ENCODE measurements around the gene MAST4. TPM values are rescaled to one million over a fixed set of nuclear protein-coding genes. Genes with fewer than 3 reads are reported as not detected.

MAST4 gene
- total RNA-seq, 4 donors from 2014 or later, result 16.2 to 32.8 (median 25.0) TPM

- H3K36me3 ChIP-seq, result peaks cover 2 to 72% of the 10 kb centered on the region in 2 donors
- peaks cover 0 to 11% (median 0%) of the 10 kb centered on the region in 3 donors for H3K4me1 ChIP-seq
- ATAC-seq, result no peak
- TF ChIP-seq POLR2A (IDR thresholded peaks at IDR 0.05) (no peak), EP300 (IDR thresholded peaks at IDR 0.05) (no peak), POLR2AphosphoS5 (IDR thresholded peaks at IDR 0.05) (no peak)
- TF ChIP-seq, protein P1, sequence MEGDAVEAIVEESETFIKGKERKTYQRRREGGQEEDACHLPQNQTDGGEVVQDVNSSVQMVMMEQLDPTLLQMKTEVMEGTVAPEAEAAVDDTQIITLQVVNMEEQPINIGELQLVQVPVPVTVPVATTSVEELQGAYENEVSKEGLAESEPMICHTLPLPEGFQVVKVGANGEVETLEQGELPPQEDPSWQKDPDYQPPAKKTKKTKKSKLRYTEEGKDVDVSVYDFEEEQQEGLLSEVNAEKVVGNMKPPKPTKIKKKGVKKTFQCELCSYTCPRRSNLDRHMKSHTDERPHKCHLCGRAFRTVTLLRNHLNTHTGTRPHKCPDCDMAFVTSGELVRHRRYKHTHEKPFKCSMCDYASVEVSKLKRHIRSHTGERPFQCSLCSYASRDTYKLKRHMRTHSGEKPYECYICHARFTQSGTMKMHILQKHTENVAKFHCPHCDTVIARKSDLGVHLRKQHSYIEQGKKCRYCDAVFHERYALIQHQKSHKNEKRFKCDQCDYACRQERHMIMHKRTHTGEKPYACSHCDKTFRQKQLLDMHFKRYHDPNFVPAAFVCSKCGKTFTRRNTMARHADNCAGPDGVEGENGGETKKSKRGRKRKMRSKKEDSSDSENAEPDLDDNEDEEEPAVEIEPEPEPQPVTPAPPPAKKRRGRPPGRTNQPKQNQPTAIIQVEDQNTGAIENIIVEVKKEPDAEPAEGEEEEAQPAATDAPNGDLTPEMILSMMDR (IDR thresholded peaks at IDR 0.05), result no peak
- no peak overlapping the region for H3K27ac ChIP-seq
- 90 to 98% methylated on average over 3 of the region's 3 CpGs for WGBS, 2 donors (ENCODE audit: low coverage in 1 of 2)
- H3K27me3 ChIP-seq, result no peaks in the 10 kb centered on the region
- no peak overlapping the region for H3K4me3 ChIP-seq
- no peaks in the 10 kb centered on the region for H3K9me3 ChIP-seq
Measured at GRCh38 chr5:67105270-67105669, 509.1 kb downstream of the MAST4 start.

DNA sequence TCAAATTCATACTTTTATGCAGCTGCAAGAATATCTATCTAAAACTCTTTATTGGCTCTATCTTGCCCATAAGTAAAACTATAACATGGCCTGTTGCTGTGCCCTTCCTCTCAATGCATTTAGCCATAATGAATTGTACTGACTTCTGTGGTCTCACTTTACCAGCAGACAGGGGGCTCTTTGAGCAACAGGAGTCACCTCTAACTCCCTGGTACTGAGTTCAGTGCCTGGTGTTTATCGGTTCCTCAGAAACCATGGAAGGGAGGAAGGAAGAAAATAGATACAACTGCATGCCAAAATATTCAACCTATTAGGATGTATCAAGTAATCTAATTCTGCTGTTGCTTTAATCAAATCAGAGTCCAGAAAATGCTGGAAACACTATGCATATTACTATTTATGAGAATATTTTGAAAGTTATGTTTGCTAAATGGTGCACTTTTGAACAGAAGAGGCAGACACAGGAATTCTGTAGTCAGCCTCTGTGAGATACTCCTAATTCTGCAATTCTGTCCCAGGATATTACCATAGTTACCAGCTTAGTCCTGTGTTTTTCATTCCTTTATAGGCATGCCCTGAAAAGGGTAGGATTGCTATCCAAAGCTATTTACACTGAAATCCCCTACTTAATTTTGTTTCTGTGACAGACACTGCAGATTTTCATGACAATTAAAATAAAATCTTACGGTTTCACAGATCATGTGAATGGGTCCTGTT lies 510.6 kb downstream of the MAST4 start:
- 44 to 83% methylated on average over 2 of the region's 2 CpGs for WGBS, 2 donors (ENCODE audit: low coverage in 1 of 2)
- peaks cover 2 to 72% of the 10 kb centered on the region in 2 donors for H3K36me3 ChIP-seq

DNA sequence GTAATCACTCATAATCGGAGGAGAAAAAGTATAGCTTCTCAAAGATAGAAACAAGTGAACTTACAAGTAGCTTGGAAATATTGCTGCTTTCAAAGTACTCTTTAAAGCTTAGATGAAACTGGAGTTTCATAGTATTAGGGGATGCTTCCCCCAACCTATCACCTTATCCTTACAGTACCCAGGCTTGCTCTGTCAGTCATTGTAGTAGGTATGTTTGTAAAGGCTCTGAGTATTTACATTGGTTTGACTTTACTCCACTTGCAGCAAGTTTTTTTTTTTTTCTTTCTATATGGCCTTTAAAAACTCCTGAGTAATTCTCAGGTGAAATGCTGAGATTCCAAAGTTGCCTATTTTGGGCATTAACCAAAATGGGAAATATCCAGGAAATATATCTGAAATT lies 515.6 kb downstream of the MAST4 start:
- Histone ChIP-seq H3K9me3 (no peaks in the 10 kb centered on the region), H3K4me1 (peaks cover 0 to 8% (median 0%) of the 10 kb centered on the region in 3 donors), H3K36me3 (peaks cover 0 to 68% of the 10 kb centered on the region in 2 donors), H3K4me3 (no peak overlapping the region), H3K27me3 (no peaks in the 10 kb centered on the region), H3K27ac (no peak overlapping the region)
- ATAC-seq, result no peak
- WGBS, 2 donors (ENCODE audit: low coverage in 1 of 2), result 93% methylated on average over 1 of the region's 1 CpG; no CpG with 5 or more reads in 1 of the 2 donors
- TF ChIP-seq EP300 (IDR thresholded peaks at IDR 0.05), result no peak
- no peak for TF ChIP-seq POLR2A (IDR thresholded peaks at IDR 0.05)
- TF ChIP-seq POLR2AphosphoS5 (IDR thresholded peaks at IDR 0.05), result no peak
- TF ChIP-seq, protein P1 (IDR thresholded peaks at IDR 0.05), result no peak

More for the DNA sequence above, 510.6 kb downstream of the MAST4 start:
- Histone ChIP-seq H3K9me3 (no peaks in the 10 kb centered on the region), H3K27me3 (no peaks in the 10 kb centered on the region), H3K27ac (no peak overlapping the region), H3K4me1 (peaks cover 0 to 11% (median 0%) of the 10 kb centered on the region in 3 donors), H3K4me3 (no peak overlapping the region)
- TF ChIP-seq EP300 (IDR thresholded peaks at IDR 0.05) (no peak), POLR2AphosphoS5 (IDR thresholded peaks at IDR 0.05) (no peak), POLR2A (IDR thresholded peaks at IDR 0.05) (no peak)
- TF ChIP-seq, protein P1 (IDR thresholded peaks at IDR 0.05), result no peak
- no peak for ATAC-seq

GRCh38 chr5:67115246-67115645 lies 519.1 kb downstream of the MAST4 start:
- H3K4me3 ChIP-seq, result no peak overlapping the region
- no peak for TF ChIP-seq EP300 (IDR thresholded peaks at IDR 0.05)
- TF ChIP-seq POLR2AphosphoS5 (IDR thresholded peaks at IDR 0.05), result no peak
- TF ChIP-seq POLR2A (IDR thresholded peaks at IDR 0.05), result no peak
- TF ChIP-seq, protein P1 (IDR thresholded peaks at IDR 0.05), result no peak
- H3K4me1 ChIP-seq, result no peaks in the 10 kb centered on the region
- peaks cover 0 to 73% of the 10 kb centered on the region in 2 donors for H3K36me3 ChIP-seq
- H3K27ac ChIP-seq, result no peak overlapping the region
- no peaks in the 10 kb centered on the region for H3K9me3 ChIP-seq
- 52 to 83% methylated on average over 3 of the region's 3 CpGs for WGBS, 2 donors (ENCODE audit: low coverage in 1 of 2)
- no peak for ATAC-seq
- no peaks in the 10 kb centered on the region for H3K27me3 ChIP-seq

GRCh38 chr5:67115817-67116216 lies 519.6 kb downstream of the MAST4 start:
- no peaks in the 10 kb centered on the region for H3K4me1 ChIP-seq
- H3K27ac ChIP-seq, result no peak overlapping the region
- no peak overlapping the region for H3K4me3 ChIP-seq
- H3K36me3 ChIP-seq, result peaks cover 0 to 73% of the 10 kb centered on the region in 2 donors
- no peaks in the 10 kb centered on the region for H3K27me3 ChIP-seq
- no peak for ATAC-seq
- TF ChIP-seq POLR2A (IDR thresholded peaks at IDR 0.05) (no peak), POLR2AphosphoS5 (IDR thresholded peaks at IDR 0.05) (no peak), EP300 (IDR thresholded peaks at IDR 0.05) (no peak)
- TF ChIP-seq, protein P1 (IDR thresholded peaks at IDR 0.05), result no peak
- H3K9me3 ChIP-seq, result no peaks in the 10 kb centered on the region
- 92 to 93% methylated on average over 3 of the region's 3 CpGs for WGBS, 2 donors (ENCODE audit: low coverage in 1 of 2)

Measured in gastroesophageal sphincter (tissue), 4 donors.